Mesothelial cell of epicardium (in vitro differentiated cells): ENCODE measurements around the gene XRCC1. TPM values are rescaled to one million over a fixed set of nuclear protein-coding genes. Genes with fewer than 3 reads are reported as not detected.
A peak's percentile ranks its signal among the peaks of the same experiment; 100 is the strongest.

Source experiments
- DNase-seq, 2 experiments: peaks; one replicate each; pipeline ENCODE4 v3.0.0; 2021; ENCODE audit warnings: low spot score in 2 of 2; ENCODE audit not compliant: unreplicated experiment in 2 of 2
- H3K27ac Mint-ChIP-seq: 2 replicates; pipeline ENCODE4 v1.8.0; 2021; ENCODE audit warnings: mixed read lengths
- H3K27me3 Mint-ChIP-seq: 2 replicates; pipeline ENCODE4 v1.8.0; 2021; ENCODE audit warnings: low read depth, mixed read lengths
- H3K36me3 Mint-ChIP-seq: 2 replicates; pipeline ENCODE4 v1.8.0; 2021; ENCODE audit warnings: mixed read lengths
- H3K4me1 Mint-ChIP-seq: 2 replicates; pipeline ENCODE4 v1.8.0; 2021; ENCODE audit warnings: mixed read lengths
- H3K4me3 Mint-ChIP-seq: 2 replicates; pipeline ENCODE4 v1.8.0; 2021; ENCODE audit warnings: mild to moderate bottlenecking, moderate library complexity, mixed read lengths
- H3K9me3 Mint-ChIP-seq: 2 replicates; pipeline ENCODE4 v1.8.0; 2021; ENCODE audit warnings: mixed read lengths
- CTCF ChIP-seq: fragments of 200-600 bp; sonication (generic); IDR thresholded peaks from one replicate; pipeline ENCODE4 v1.5.0; 2021; ENCODE audit warnings: antibody characterized with exemption; ENCODE audit not compliant: unreplicated experiment
- total RNA-seq: library from RNA; stranded (reverse); gene quantifications from 3 replicates; pipeline ENCODE4 v1.2.1, GENCODE V29; 2021

The XRCC1 gene
- total RNA-seq, 1 donor from 2014 or later, result 56.1 TPM

- Mint-ChIP-seq H3K4me1 (peaks cover 28% of the 10 kb centered on the region), H3K4me3 (peak overlapping the region; percentile 98), H3K9me3 (no peaks in the 10 kb centered on the region), H3K27me3 (no peaks in the 10 kb centered on the region), H3K36me3 (peaks cover 6% of the 10 kb centered on the region), H3K27ac (peak overlapping the region; percentile 41)
- TF ChIP-seq CTCF, result no peak
- no peak for DNase-seq
Observed at GRCh38 chr19:43575955-43576878, 890 bp upstream of the XRCC1 start.

GRCh38 chr19:43574424-43575155 is 737 bp downstream of the XRCC1 start:
- Mint-ChIP-seq H3K4me3 (peak overlapping the region; percentile 98), H3K36me3 (peaks cover 6% of the 10 kb centered on the region), H3K27me3 (no peaks in the 10 kb centered on the region), H3K9me3 (no peaks in the 10 kb centered on the region), H3K4me1 (peaks cover 16% of the 10 kb centered on the region), H3K27ac (peak overlapping the region; percentile 99)
- DNase-seq, result no peak
- no peak for TF ChIP-seq CTCF

- DNase-seq, result no peak
- H3K27me3 Mint-ChIP-seq, result no peaks in the 10 kb centered on the region
- H3K9me3 Mint-ChIP-seq, result no peaks in the 10 kb centered on the region
Observed at GRCh38 chr19:43572171-43572588, 3.1 kb downstream of the XRCC1 start.

GRCh38 chr19:43570174-43570791 is 5.0 kb downstream of the XRCC1 start:
- Mint-ChIP-seq H3K9me3 (no peaks in the 10 kb centered on the region), H3K27me3 (no peaks in the 10 kb centered on the region), H3K4me3 (no peak overlapping the region), H3K4me1 (peaks cover 6% of the 10 kb centered on the region), H3K36me3 (peaks cover 8% of the 10 kb centered on the region), H3K27ac (peak overlapping the region; percentile 56)
- no peak for DNase-seq
- TF ChIP-seq CTCF, result no peak

More at GRCh38 chr19:43572171-43572588, 3.1 kb downstream of the XRCC1 start:
- no peak for TF ChIP-seq CTCF
- H3K27ac Mint-ChIP-seq, result no peak overlapping the region
- peaks cover 6% of the 10 kb centered on the region for H3K36me3 Mint-ChIP-seq
- peaks cover 12% of the 10 kb centered on the region for H3K4me1 Mint-ChIP-seq
- H3K4me3 Mint-ChIP-seq, result no peak overlapping the region

- no peaks in the 10 kb centered on the region for H3K4me1 Mint-ChIP-seq
- DNase-seq, result no peak
- no peaks in the 10 kb centered on the region for H3K27me3 Mint-ChIP-seq
- peaks cover 8% of the 10 kb centered on the region for H3K36me3 Mint-ChIP-seq
- H3K4me3 Mint-ChIP-seq, result no peak overlapping the region
- TF ChIP-seq CTCF, result no peak
- H3K27ac Mint-ChIP-seq, result peak overlapping the region; percentile 56
- H3K9me3 Mint-ChIP-seq, result no peaks in the 10 kb centered on the region
Observed at GRCh38 chr19:43569657-43570056, 5.7 kb downstream of the XRCC1 start.
